ENCODE results near the gene RAB37. TPM values are rescaled to one million over a fixed set of nuclear protein-coding genes. Genes with fewer than 3 reads are reported as not detected.

RAB37 gene
- total and polyA plus RNA-seq, 9 of the 15 experiments (the other 6 are each of a cell fraction or from before 2014, with no cell fraction given) = 0.03 to 0.27 (median 0.11) TPM; not detected in 4

DNA sequence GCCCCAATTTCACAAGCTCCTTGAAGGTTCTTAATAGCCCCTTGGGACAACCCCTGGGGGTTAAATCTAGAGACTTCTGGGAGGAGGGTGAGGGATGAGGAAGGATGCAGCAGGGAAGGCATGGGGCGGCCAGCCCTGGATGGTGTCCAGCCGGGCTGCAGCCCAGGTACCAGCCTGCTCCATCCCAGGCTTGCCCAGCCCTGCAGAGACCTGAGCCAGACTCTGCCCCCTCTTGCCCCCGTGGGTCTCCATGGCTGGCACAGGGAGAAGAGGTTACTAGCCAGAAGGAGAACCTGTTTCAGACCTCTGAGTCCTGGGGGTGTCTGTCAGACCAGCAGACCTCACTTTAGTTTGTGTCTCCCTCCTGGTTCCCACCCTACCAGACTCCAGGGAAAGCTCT, 19.8 kb downstream of the RAB37 start:
- DNase-seq (ENCODE audit: extremely low read depth in 1 of 4, low spot score in 3 of 4) = no peak
- Histone ChIP-seq H3K9me3 (replicated peaks; ENCODE audit: control insufficient read depth, insufficient read depth, low read depth, low read length) (no peaks in the 10 kb centered on the region), H2AFZ (ENCODE audit: low read depth, low read length) (no peak overlapping the region), H3K4me2 (ENCODE audit: insufficient read depth, low read length) (no peak overlapping the region), H3K4me3 (no peak overlapping the region), H3K27ac (ENCODE audit: extremely low read depth, low read depth, low read length) (no peak overlapping the region), H3K79me2 (ENCODE audit: control insufficient read depth, insufficient read depth, low read length) (peaks cover 81% of the 10 kb centered on the region), H3K36me3 (ENCODE audit: control insufficient read depth, insufficient read depth, low read length) (peaks cover 7% of the 10 kb centered on the region; the same call in 2 of the 3 replicates), H3K4me1 (replicated peaks in 1 of 2; ENCODE audit: control insufficient read depth in 2 of 2, insufficient read depth in 2 of 2, low read length in 2 of 2) (peaks cover 40 to 64% of the 10 kb centered on the region in 2 experiments), H4K20me1 (replicated peaks; ENCODE audit: control insufficient read depth, insufficient read depth, low read length) (peaks cover 31% of the 10 kb centered on the region; the same call in 1 of the 2 replicates), H3K9ac (ENCODE audit: insufficient read depth in 1 of 2, low read depth in 2 of 2, low read length in 2 of 2) (peak overlapping the region in 1 of 2 experiments; percentile 43; a peak in 1 of 4 replicates), H3K27me3 (ENCODE audit: control insufficient read depth in 2 of 2, insufficient read depth in 2 of 2, low read length in 2 of 2) (no peaks in the 10 kb centered on the region), H3K9me1 (ENCODE audit: control insufficient read depth, insufficient read depth, low read length) (peaks cover 27% of the 10 kb centered on the region)
- no peak for FAIRE-seq
- intact Hi-C loops (cut with micrococcal nuclease) (no loop called here), in situ Hi-C loops (cut with MboI) (no loop called here)
- no TSS peak for BruUV-seq (replicated peaks)
- 91% methylated on average over 3 of the region's 3 CpGs for WGBS (ENCODE audit: insufficient coverage, low coverage, missing lambda C conversion rate)
- ATAC-seq = no peak
- CTCF ChIA-PET (ENCODE audit: low intra/inter-chr PET ratio) = no interaction called here
- POLR2A ChIA-PET = interaction anchor here (0.6 to 2.3 kb wide), 2 partner anchors 13 to 59 kb away, joined by 4 to 9 read pairs; no protein-coding TSS in a partner anchor
- TF ChIP-seq RBFOX2 (IDR thresholded peaks at IDR 0.05; ENCODE audit: low read depth, low read length) (0 out of 2 replicates have a peak, but pooled peaks have one; percentile 4), SIN3B (IDR thresholded peaks at IDR 0.05; ENCODE audit: low read depth) (no peak)

GRCh38 chr17:74757502-74757901, 20.4 kb downstream of the RAB37 start:
- Histone ChIP-seq H3K79me2 (ENCODE audit: control insufficient read depth, insufficient read depth, low read length) (peaks cover 75% of the 10 kb centered on the region), H2AFZ (ENCODE audit: low read depth, low read length) (no peak overlapping the region), H3K9me1 (ENCODE audit: control insufficient read depth, insufficient read depth, low read length) (peaks cover 27% of the 10 kb centered on the region), H3K4me3 (no peak overlapping the region), H3K9ac (ENCODE audit: insufficient read depth in 1 of 2, low read depth in 2 of 2, low read length in 2 of 2) (peak overlapping the region in 1 of 2 experiments; percentile 70; a peak in 2 of 4 replicates), H3K36me3 (ENCODE audit: control insufficient read depth, insufficient read depth, low read length) (peaks cover 5% of the 10 kb centered on the region; the same call in 2 of the 3 replicates), H3K4me2 (ENCODE audit: insufficient read depth, low read length) (no peak overlapping the region), H4K20me1 (replicated peaks; ENCODE audit: control insufficient read depth, insufficient read depth, low read length) (peaks cover 31% of the 10 kb centered on the region; the same call in 1 of the 2 replicates), H3K4me1 (replicated peaks in 1 of 2; ENCODE audit: control insufficient read depth in 2 of 2, insufficient read depth in 2 of 2, low read length in 2 of 2) (peaks cover 40 to 64% of the 10 kb centered on the region in 2 experiments), H3K27ac (ENCODE audit: extremely low read depth, low read depth, low read length) (no peak overlapping the region), H3K27me3 (ENCODE audit: control insufficient read depth in 2 of 2, insufficient read depth in 2 of 2, low read length in 2 of 2) (no peaks in the 10 kb centered on the region), H3K9me3 (replicated peaks; ENCODE audit: control insufficient read depth, insufficient read depth, low read depth, low read length) (no peaks in the 10 kb centered on the region)
- WGBS (ENCODE audit: insufficient coverage, low coverage, missing lambda C conversion rate) = 95% methylated on average over 3 of the region's 3 CpGs
- intact Hi-C loops (cut with micrococcal nuclease) = no loop called here
- BruUV-seq (replicated peaks) = no TSS peak
- ATAC-seq (no peak), FAIRE-seq (no peak), DNase-seq (ENCODE audit: extremely low read depth in 1 of 4, low spot score in 3 of 4) (no peak)
- TF ChIP-seq NFIC (IDR thresholded peaks at IDR 0.05) (0 out of 2 replicates have a peak, but pooled peaks have one; percentile 7), ARID3B (CRISPR knock-in tag; IDR thresholded peaks at IDR 0.05; ENCODE audit: borderline replicate concordance) (no peak), RCOR1 (IDR thresholded peaks at IDR 0.05; ENCODE audit: borderline replicate concordance in 1 of 2, low read depth in 2 of 2, low read length in 2 of 2) (no peak)
- in situ Hi-C loops (cut with MboI) = no loop called here
- ChIA-PET CTCF (ENCODE audit: low intra/inter-chr PET ratio) (no interaction called here), POLR2A (interaction anchor here (2.3 kb wide), 1 partner anchor 13 kb away, joined by 9 read pairs; no protein-coding TSS in a partner anchor)

Measured in K562 (cell line).